Measurements from ENCODE around the gene DECR2. TPM values are rescaled to one million over a fixed set of nuclear protein-coding genes. Genes with fewer than 3 reads are reported as not detected.
A peak's percentile ranks its signal among the peaks of the same experiment; 100 is the strongest.

The DECR2 gene
- total and polyA plus RNA-seq, 7 donors: 15.0 to 39.1 (median 21.6) TPM

DNA sequence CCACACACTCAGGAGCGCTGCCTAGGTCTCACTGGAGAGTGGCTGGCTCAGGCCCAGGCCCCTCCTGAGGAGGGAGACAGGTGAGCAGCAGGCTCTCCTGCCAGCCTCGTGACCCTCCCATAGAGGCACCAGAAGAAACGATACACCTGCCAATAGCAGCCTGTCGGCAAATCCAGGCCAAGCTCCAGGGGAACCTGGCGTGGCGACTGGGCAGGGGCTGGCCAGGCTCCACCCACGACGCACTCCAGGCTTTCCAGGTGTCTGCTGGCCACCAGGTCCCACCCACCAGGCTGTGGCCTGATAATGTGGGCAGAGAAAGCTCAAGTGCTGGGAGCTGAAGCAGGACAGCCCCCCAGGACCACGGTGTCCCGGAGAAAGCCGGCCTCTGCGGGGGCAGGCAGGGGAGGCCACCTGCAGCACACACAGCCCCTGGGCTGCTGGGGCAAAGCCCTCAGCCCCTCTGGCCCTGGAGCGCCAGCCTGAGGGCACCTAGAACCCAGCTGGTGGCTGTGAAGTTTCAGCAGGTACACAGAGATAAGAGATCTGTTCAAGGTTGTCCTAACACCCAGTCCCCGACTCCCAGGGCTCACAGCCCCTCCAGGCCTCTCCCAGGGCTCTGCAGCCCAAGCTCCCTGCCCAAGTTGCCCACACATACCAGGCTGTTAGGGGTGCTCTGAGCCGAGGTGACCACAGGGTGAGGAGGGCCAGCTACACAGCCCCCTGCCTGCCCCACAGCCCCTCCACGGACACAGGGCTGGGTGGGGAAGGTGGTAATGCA lies 22.3 kb upstream of the DECR2 start:
- 23 to 72% methylated on average over 16 of the region's 16 CpGs for WGBS, 2 donors
- TF ChIP-seq POLR2A (IDR thresholded peaks at IDR 0.05) (no peak), POLR2AphosphoS5 (IDR thresholded peaks at IDR 0.05) (no peak), EP300 (IDR thresholded peaks at IDR 0.05) (no peak)
- TF ChIP-seq, protein P1, sequence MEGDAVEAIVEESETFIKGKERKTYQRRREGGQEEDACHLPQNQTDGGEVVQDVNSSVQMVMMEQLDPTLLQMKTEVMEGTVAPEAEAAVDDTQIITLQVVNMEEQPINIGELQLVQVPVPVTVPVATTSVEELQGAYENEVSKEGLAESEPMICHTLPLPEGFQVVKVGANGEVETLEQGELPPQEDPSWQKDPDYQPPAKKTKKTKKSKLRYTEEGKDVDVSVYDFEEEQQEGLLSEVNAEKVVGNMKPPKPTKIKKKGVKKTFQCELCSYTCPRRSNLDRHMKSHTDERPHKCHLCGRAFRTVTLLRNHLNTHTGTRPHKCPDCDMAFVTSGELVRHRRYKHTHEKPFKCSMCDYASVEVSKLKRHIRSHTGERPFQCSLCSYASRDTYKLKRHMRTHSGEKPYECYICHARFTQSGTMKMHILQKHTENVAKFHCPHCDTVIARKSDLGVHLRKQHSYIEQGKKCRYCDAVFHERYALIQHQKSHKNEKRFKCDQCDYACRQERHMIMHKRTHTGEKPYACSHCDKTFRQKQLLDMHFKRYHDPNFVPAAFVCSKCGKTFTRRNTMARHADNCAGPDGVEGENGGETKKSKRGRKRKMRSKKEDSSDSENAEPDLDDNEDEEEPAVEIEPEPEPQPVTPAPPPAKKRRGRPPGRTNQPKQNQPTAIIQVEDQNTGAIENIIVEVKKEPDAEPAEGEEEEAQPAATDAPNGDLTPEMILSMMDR (IDR thresholded peaks at IDR 0.05): no peak
- intact Hi-C loops (cut with DNase I): no loop called here
- no peak overlapping the region for H3K27ac ChIP-seq
- peaks cover 3 to 41% (median 31%) of the 10 kb centered on the region in 4 donors for H3K4me1 ChIP-seq
- no peaks in the 10 kb centered on the region for H3K27me3 ChIP-seq
- H3K4me3 ChIP-seq: no peak overlapping the region
- no peaks in the 10 kb centered on the region for H3K9me3 ChIP-seq
- H3K36me3 ChIP-seq: peaks cover 4 to 33% (median 27%) of the 10 kb centered on the region in 4 donors
- DNase-seq: no peak

DNA sequence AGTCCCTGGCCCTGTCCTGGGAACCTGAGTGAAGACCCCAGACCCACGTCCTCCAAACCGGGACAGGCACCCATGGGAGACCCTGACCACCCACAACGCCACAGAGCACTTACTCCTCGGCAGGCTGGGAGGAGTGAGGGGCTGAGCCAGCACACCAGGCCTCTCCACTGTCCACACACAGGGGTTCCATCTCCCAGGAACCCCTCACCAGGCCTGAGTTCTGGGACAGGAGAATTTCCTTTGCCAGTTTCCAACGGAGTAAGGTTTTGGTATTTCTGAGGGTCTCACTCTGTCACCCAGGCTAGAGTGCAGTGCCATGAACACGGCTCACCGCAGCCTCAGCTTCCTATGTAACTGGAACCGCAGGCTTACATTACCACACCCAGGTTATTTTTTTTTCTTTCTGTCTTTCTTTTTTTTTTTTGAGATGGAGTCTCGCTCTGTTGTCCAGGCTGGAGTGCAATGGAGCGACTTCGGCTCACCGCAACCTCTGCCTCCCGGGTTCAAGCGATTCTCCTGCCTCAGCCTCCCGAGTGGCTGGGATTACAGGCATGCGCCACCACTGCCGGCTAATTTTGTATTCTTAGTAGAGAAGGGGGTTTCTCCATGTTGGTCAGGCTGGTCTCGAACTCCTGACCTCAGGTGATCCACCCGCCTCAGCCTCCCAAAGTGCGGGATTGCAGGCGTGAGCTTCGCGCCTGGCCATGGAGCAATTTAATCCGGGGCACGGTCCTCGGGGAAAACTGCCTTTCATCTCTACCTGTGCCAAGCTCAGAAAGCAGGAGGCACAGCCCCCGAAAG lies 21.5 kb upstream of the DECR2 start:
- WGBS, 2 donors: 58 to 77% methylated on average over 27 of the region's 27 CpGs
- Histone ChIP-seq H3K36me3 (peaks cover 0 to 25% (median 19%) of the 10 kb centered on the region in 4 donors), H3K4me1 (peaks cover 3 to 45% (median 31%) of the 10 kb centered on the region in 4 donors), H3K9me3 (no peaks in the 10 kb centered on the region), H3K4me3 (peak overlapping the region; percentile 63 to 99 (median 80)), H3K27ac (peak overlapping the region in 2 of 4 donors; percentile 75 to 76), H3K27me3 (no peaks in the 10 kb centered on the region)
- no peak for TF ChIP-seq EP300 (IDR thresholded peaks at IDR 0.05)
- TF ChIP-seq POLR2A (IDR thresholded peaks at IDR 0.05): no peak
- TF ChIP-seq, protein P1 (IDR thresholded peaks at IDR 0.05): no peak
- TF ChIP-seq POLR2AphosphoS5 (IDR thresholded peaks at IDR 0.05): no peak
- no peak for DNase-seq
- intact Hi-C loops (cut with DNase I): loop anchor here (5.0 to 10.0 kb wide), 3 partner anchors 47 to 285 kb away; partner anchors contain the start of genes CAPN15, RAB11FIP3 and RHOT2

DNA sequence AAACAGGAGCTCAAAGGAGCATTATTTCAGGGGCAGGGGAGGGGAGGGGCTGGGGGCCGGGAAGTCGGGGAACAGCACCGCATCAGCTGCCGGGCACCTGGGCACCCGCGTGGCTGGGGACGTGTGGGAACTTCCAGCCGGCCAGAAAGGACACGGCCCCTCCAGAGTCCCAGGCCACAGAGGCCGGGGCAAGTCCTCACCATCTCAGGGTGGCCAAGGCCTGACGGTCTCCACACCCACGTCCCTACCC lies 21.0 kb upstream of the DECR2 start:
- Histone ChIP-seq H3K9me3 (no peaks in the 10 kb centered on the region), H3K36me3 (peaks cover 0 to 20% (median 17%) of the 10 kb centered on the region in 4 donors), H3K27ac (peak overlapping the region; percentile 64 to 82 (median 76)), H3K27me3 (no peaks in the 10 kb centered on the region), H3K4me3 (peak overlapping the region; percentile 63 to 99 (median 80)), H3K4me1 (peaks cover 3 to 45% (median 31%) of the 10 kb centered on the region in 4 donors)
- TF ChIP-seq, protein P1 (IDR thresholded peaks at IDR 0.05): no peak
- intact Hi-C loops (cut with DNase I): loop anchor here (5.0 to 10.0 kb wide), 3 partner anchors 47 to 284 kb away; partner anchors contain the start of genes CAPN15, RAB11FIP3 and RHOT2
- WGBS, 2 donors: 2 to 9% methylated on average over 12 of the region's 12 CpGs
- no peak for DNase-seq

DNA sequence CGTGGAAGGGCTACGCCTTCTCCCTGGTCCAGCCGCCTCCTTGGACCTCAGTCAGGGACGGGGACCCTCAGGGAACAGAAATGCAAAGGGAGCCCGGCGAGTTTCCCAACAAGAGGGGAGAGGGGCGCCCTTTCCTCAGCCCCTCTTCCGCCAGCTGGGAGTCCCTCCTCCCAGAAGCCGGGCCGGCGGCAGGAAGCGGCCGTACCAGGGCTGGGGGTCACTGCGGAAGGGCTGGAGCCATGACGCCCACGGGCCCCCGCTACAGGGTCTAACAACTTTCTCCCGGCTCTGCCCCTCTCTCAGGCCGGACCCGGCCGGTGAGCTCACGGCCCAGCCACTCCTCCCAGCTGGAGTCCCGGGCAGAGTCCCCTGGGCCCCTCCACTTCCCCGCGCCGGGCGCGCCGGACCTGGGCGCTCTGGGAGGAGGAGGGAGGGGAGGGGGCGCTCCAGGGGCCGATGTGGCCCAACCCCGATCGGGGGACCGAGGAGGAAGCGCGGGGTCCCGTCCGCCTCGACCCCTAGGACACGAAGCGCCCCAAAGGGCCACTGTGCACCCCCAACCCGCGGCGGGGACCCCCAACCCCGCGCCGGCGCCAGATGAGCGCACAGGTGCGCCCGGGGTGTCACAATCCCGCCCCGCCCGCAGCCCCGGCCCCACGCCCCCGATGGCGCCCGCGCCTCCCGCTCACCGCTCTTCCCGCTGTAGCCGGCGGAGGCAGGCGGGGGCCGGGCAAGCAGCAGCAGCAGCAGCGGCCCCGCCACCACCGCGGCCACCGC lies 20.5 kb upstream of the DECR2 start:
- intact Hi-C loops (cut with DNase I): loop anchor here (5.0 to 10.0 kb wide), 3 partner anchors 46 to 284 kb away; partner anchors contain the start of genes CAPN15, RAB11FIP3 and RHOT2
- H3K4me3 ChIP-seq: peak overlapping the region; percentile 63 to 99 (median 80)
- H3K27ac ChIP-seq: peak overlapping the region; percentile 64 to 82 (median 76)
- DNase-seq: no peak
- peaks cover 3 to 50% (median 32%) of the 10 kb centered on the region in 4 donors for H3K4me1 ChIP-seq
- WGBS, 2 donors: 1% methylated on average over 73 of the region's 73 CpGs
- no peaks in the 10 kb centered on the region for H3K9me3 ChIP-seq
- no peaks in the 10 kb centered on the region for H3K27me3 ChIP-seq
- TF ChIP-seq POLR2A (IDR thresholded peaks at IDR 0.05): no peak
- TF ChIP-seq, protein P1 (IDR thresholded peaks at IDR 0.05): no peak
- TF ChIP-seq EP300 (IDR thresholded peaks at IDR 0.05): no peak
- no peak for TF ChIP-seq POLR2AphosphoS5 (IDR thresholded peaks at IDR 0.05)
- peaks cover 0 to 15% (median 12%) of the 10 kb centered on the region in 4 donors for H3K36me3 ChIP-seq

Measured in sigmoid colon (tissue), 7 donors.